ENCODE data around the gene COL9A1.
"Not testable (repeated sequence)": the region's sequence is repeated elsewhere in the genome, so short reads cannot be mapped to it uniquely, and the experiment has no call there.

Gene COL9A1

GRCh38 chr6:70303034-70303525 is at the start of gene COL9A1:
COL9A1 (minus strand) TSS chr6:70303084; CDS start chr6:70302924, 160 bp downstream.
- DNase-seq (ENCODE audit: low read depth), result no peak

- DNase-seq (ENCODE audit: low read depth), result no peak
These were observed 48.6 kb upstream of the COL9A1 start for GRCh38 chr6:70351461-70351860.

- no peak for DNase-seq (ENCODE audit: low read depth)
These were observed 42.7 kb upstream of the COL9A1 start for GRCh38 chr6:70345619-70346018.

- DNase-seq (ENCODE audit: low read depth), result no peak
These were observed 40.4 kb upstream of the COL9A1 start for GRCh38 chr6:70343313-70343712.

- DNase-seq (ENCODE audit: low read depth), result not testable (repeated sequence)
These were observed 36.9 kb upstream of the COL9A1 start for GRCh38 chr6:70339810-70340209.

- DNase-seq (ENCODE audit: low read depth), result no peak
These were observed 35.9 kb upstream of the COL9A1 start for GRCh38 chr6:70338775-70339174.

GRCh38 chr6:70337743-70338105 is 34.8 kb upstream of the COL9A1 start:
- no peak for DNase-seq (ENCODE audit: low read depth)

GRCh38 chr6:70336996-70337742 is 34.3 kb upstream of the COL9A1 start:
- no peak for DNase-seq (ENCODE audit: low read depth)

GRCh38 chr6:70327036-70327435 is 24.2 kb upstream of the COL9A1 start:
- DNase-seq (ENCODE audit: low read depth), result no peak

- DNase-seq (ENCODE audit: low read depth), result no peak
These were observed 22.1 kb upstream of the COL9A1 start for GRCh38 chr6:70325009-70325408.

- not testable (repeated sequence) for DNase-seq (ENCODE audit: low read depth)
These were observed 14.9 kb upstream of the COL9A1 start for GRCh38 chr6:70317799-70318198.

GRCh38 chr6:70315079-70315751 is 12.3 kb upstream of the COL9A1 start:
- no peak for DNase-seq (ENCODE audit: low read depth)

GRCh38 chr6:70314296-70314695 is 11.4 kb upstream of the COL9A1 start:
- no peak for DNase-seq (ENCODE audit: low read depth)

- no peak for DNase-seq (ENCODE audit: low read depth)
These were observed 9.4 kb upstream of the COL9A1 start for GRCh38 chr6:70312165-70312745.

- DNase-seq (ENCODE audit: low read depth), result no peak
These were observed 7.3 kb upstream of the COL9A1 start for GRCh38 chr6:70310063-70310694.

GRCh38 chr6:70309243-70309642 is 6.4 kb upstream of the COL9A1 start:
- DNase-seq (ENCODE audit: low read depth), result no peak

- not testable (repeated sequence) for DNase-seq (ENCODE audit: low read depth)
These were observed 5.3 kb upstream of the COL9A1 start for GRCh38 chr6:70308142-70308541.

GRCh38 chr6:70307008-70307407 is 4.1 kb upstream of the COL9A1 start:
- no peak for DNase-seq (ENCODE audit: low read depth)

GRCh38 chr6:70304616-70305015 is 1.7 kb upstream of the COL9A1 start:
- DNase-seq (ENCODE audit: low read depth), result no peak

GRCh38 chr6:70299456-70299855 is 3.4 kb downstream of the COL9A1 start:
- DNase-seq (ENCODE audit: low read depth), result no peak

GRCh38 chr6:70298068-70298467 is 4.8 kb downstream of the COL9A1 start:
- DNase-seq (ENCODE audit: low read depth), result no peak

GRCh38 chr6:70292193-70292592 is 10.7 kb downstream of the COL9A1 start:
- DNase-seq (ENCODE audit: low read depth), result no peak

- no peak for DNase-seq (ENCODE audit: low read depth)
These were observed 13.6 kb downstream of the COL9A1 start for GRCh38 chr6:70289299-70289698.

Data from stimulated activated CD8-positive, alpha-beta memory T cell treated with anti-CD3 and anti-CD28 coated beads, Interleukin-12 subunit alpha, Interleukin-12 subunit beta, amount 100 ng/mL, for 1 hour (primary cell).